ENCODE results near the gene ARHGEF16.

The ARHGEF16 gene

GRCh38 chr1:3501856-3502640, 47.6 kb downstream of the ARHGEF16 start:
- DNase-seq (ENCODE audit: low read depth in 2 of 2) = no peak

- no peak for DNase-seq (ENCODE audit: low read depth in 2 of 2)
Measured at GRCh38 chr1:3502641-3503524, 48.4 kb downstream of the ARHGEF16 start.

GRCh38 chr1:3503525-3503886, 49.0 kb downstream of the ARHGEF16 start:
- no peak for DNase-seq (ENCODE audit: low read depth in 2 of 2)

GRCh38 chr1:3504151-3504821, 49.8 kb downstream of the ARHGEF16 start:
- no peak for DNase-seq (ENCODE audit: low read depth in 2 of 2)

- no peak for DNase-seq (ENCODE audit: low read depth in 2 of 2)
Measured at GRCh38 chr1:3504822-3505153, 50.3 kb downstream of the ARHGEF16 start.

- no peak for DNase-seq (ENCODE audit: low read depth in 2 of 2)
Measured at GRCh38 chr1:3505161-3505560, 50.7 kb downstream of the ARHGEF16 start.

- DNase-seq (ENCODE audit: low read depth in 2 of 2) = no peak
Measured at GRCh38 chr1:3506041-3506440, 51.6 kb downstream of the ARHGEF16 start.

GRCh38 chr1:3506943-3507342, 52.5 kb downstream of the ARHGEF16 start:
- no peak for DNase-seq (ENCODE audit: low read depth in 2 of 2)

GRCh38 chr1:3507636-3508275, 53.3 kb downstream of the ARHGEF16 start:
- no peak for DNase-seq (ENCODE audit: low read depth in 2 of 2)

- DNase-seq (ENCODE audit: low read depth in 2 of 2) = no peak
Measured at GRCh38 chr1:3508757-3509415, 54.4 kb downstream of the ARHGEF16 start.

GRCh38 chr1:3509721-3510120, 55.3 kb downstream of the ARHGEF16 start:
- DNase-seq (ENCODE audit: low read depth in 2 of 2) = no peak

GRCh38 chr1:3510136-3510955, 55.9 kb downstream of the ARHGEF16 start:
- no peak for DNase-seq (ENCODE audit: low read depth in 2 of 2)

GRCh38 chr1:3510956-3511250, 56.4 kb downstream of the ARHGEF16 start:
- no peak for DNase-seq (ENCODE audit: low read depth in 2 of 2)

GRCh38 chr1:3511306-3511705, 56.8 kb downstream of the ARHGEF16 start:
- DNase-seq (ENCODE audit: low read depth in 2 of 2) = no peak

- DNase-seq (ENCODE audit: low read depth in 2 of 2) = no peak
Measured at GRCh38 chr1:3511856-3512255, 57.4 kb downstream of the ARHGEF16 start.

- DNase-seq (ENCODE audit: low read depth in 2 of 2) = no peak
Measured at GRCh38 chr1:3514404-3514803, 59.9 kb downstream of the ARHGEF16 start.

GRCh38 chr1:3515272-3515671, 60.8 kb downstream of the ARHGEF16 start:
- DNase-seq (ENCODE audit: low read depth in 2 of 2) = no peak

- no peak for DNase-seq (ENCODE audit: low read depth in 2 of 2)
Measured at GRCh38 chr1:3515774-3516480, 61.5 kb downstream of the ARHGEF16 start.

- no peak for DNase-seq (ENCODE audit: low read depth in 2 of 2)
Measured at GRCh38 chr1:3516481-3516869, 62.0 kb downstream of the ARHGEF16 start.

Measured in stimulated activated CD8-positive, alpha-beta memory T cell treated with anti-CD3 and anti-CD28 coated beads, Interleukin-2, amount 100 ng/mL, for 48 hours (primary cell).